ENCODE results near the gene ADAMTS6. TPM values are rescaled to one million over a fixed set of nuclear protein-coding genes. Genes with fewer than 3 reads are reported as not detected.

Gene ADAMTS6
- total RNA-seq, 4 donors from 2014 or later: 2.9 to 16.5 (median 7.3) TPM

DNA sequence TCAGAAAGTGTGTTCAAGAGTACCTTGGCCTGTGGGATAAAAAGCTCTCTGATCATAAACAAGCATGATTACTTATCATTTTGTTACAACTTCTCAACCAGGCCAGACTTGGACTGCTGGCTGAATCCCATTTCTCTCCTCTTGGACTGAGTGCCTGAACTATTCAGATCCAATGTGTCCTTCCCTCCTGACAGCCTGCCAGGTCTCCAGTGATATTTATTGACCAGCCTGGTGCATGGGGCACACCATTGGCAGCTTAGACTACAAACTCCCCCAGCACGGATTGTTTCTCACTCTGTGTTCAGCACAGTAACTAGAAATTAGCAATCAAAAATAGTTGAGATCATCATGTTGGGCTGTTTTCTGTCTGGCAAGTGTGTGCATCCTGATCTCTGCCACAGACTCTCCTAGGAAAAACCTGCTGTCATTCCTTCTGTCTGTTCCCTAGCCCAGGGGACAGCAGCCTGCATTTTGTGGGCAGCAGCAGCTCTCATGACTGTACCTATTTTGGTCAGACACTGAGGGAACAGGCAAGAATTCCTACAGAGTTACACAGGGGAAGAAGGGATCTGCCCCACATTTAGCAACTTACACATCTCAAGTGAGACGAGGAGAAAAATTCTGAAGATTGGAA is 348.1 kb downstream of the ADAMTS6 start:
- 77 to 80% methylated on average over 2 of the region's 2 CpGs for WGBS, 2 donors
- peak overlapping the region in 1 of 4 donors; percentile 28 for H3K27ac ChIP-seq

DNA sequence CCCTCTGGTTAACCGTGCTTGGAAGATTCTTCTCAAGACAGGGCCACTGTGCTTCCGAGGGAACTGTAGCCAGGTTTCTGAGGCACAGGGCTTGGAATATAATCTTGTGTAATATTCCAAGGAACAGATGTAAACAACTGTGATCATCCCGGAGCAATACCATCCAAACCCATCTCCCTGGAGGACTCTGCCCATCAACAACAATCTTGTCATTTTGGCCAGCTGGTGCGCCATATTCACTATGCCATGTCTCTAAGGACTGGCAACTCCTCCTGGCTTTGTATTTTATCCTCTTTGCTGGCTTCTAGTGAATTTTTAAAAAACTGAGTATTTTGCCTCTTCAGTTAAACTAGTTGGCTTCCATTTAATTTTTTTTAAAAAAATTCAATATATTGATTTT is 349.3 kb downstream of the ADAMTS6 start:
- no peak for DNase-seq (ENCODE audit: low spot score in 2 of 2)
- WGBS, 2 donors: 95 to 97% methylated on average over 4 of the region's 4 CpGs

More for the DNA sequence above, 348.1 kb downstream of the ADAMTS6 start:
- H3K27me3 ChIP-seq: no peaks in the 10 kb centered on the region
- no peak for DNase-seq (ENCODE audit: low spot score in 2 of 2)
- TF ChIP-seq EP300 (IDR thresholded peaks at IDR 0.05) (no peak), POLR2A (IDR thresholded peaks at IDR 0.05) (no peak)
- TF ChIP-seq, protein P1, sequence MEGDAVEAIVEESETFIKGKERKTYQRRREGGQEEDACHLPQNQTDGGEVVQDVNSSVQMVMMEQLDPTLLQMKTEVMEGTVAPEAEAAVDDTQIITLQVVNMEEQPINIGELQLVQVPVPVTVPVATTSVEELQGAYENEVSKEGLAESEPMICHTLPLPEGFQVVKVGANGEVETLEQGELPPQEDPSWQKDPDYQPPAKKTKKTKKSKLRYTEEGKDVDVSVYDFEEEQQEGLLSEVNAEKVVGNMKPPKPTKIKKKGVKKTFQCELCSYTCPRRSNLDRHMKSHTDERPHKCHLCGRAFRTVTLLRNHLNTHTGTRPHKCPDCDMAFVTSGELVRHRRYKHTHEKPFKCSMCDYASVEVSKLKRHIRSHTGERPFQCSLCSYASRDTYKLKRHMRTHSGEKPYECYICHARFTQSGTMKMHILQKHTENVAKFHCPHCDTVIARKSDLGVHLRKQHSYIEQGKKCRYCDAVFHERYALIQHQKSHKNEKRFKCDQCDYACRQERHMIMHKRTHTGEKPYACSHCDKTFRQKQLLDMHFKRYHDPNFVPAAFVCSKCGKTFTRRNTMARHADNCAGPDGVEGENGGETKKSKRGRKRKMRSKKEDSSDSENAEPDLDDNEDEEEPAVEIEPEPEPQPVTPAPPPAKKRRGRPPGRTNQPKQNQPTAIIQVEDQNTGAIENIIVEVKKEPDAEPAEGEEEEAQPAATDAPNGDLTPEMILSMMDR (IDR thresholded peaks at IDR 0.05): no peak
- H3K4me3 ChIP-seq: no peak overlapping the region
- H3K4me1 ChIP-seq: peaks cover 0 to 7% (median 0%) of the 10 kb centered on the region in 4 donors
- H3K9me3 ChIP-seq: no peaks in the 10 kb centered on the region
- no peaks in the 10 kb centered on the region for H3K36me3 ChIP-seq

DNA sequence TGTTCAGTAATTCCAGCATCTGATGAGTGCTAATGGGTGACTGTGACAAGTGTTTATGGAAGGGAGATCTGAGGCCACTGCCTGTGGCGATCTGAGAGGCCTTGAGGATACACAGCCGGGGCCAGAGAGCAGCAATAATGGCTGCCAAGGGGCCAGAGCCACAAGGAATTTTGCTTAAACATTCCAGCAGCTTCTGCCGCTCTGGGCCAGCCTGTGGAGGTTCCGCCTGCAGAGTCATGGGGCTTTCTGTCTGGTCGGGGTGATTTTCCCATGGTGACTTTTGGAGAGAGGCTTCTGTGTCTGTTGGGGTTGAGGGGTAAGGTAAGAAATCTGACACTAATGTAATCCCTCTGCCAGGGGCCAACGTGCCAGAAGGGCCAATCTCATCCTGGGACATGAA is 353.5 kb downstream of the ADAMTS6 start:
- H3K9me3 ChIP-seq: no peaks in the 10 kb centered on the region
- TF ChIP-seq, protein P1 (IDR thresholded peaks at IDR 0.05): no peak
- TF ChIP-seq POLR2A (IDR thresholded peaks at IDR 0.05): no peak
- no peak for TF ChIP-seq EP300 (IDR thresholded peaks at IDR 0.05)
- H3K4me3 ChIP-seq: no peak overlapping the region
- 63 to 74% methylated on average over 6 of the region's 6 CpGs for WGBS, 2 donors
- H3K27ac ChIP-seq: no peak overlapping the region
- peaks cover 0 to 13% (median 0%) of the 10 kb centered on the region in 4 donors for H3K4me1 ChIP-seq
- no peaks in the 10 kb centered on the region for H3K36me3 ChIP-seq
- no peak for DNase-seq (ENCODE audit: low spot score in 2 of 2)
- H3K27me3 ChIP-seq: no peaks in the 10 kb centered on the region

More for the DNA sequence above, 349.3 kb downstream of the ADAMTS6 start:
- no peak for TF ChIP-seq POLR2A (IDR thresholded peaks at IDR 0.05)
- TF ChIP-seq EP300 (IDR thresholded peaks at IDR 0.05): no peak
- TF ChIP-seq, protein P1 (IDR thresholded peaks at IDR 0.05): no peak
- no peak overlapping the region for H3K4me3 ChIP-seq
- no peak overlapping the region for H3K27ac ChIP-seq
- peaks cover 0 to 3% (median 0%) of the 10 kb centered on the region in 4 donors for H3K4me1 ChIP-seq
- H3K9me3 ChIP-seq: no peaks in the 10 kb centered on the region
- H3K36me3 ChIP-seq: no peaks in the 10 kb centered on the region
- no peaks in the 10 kb centered on the region for H3K27me3 ChIP-seq

DNA sequence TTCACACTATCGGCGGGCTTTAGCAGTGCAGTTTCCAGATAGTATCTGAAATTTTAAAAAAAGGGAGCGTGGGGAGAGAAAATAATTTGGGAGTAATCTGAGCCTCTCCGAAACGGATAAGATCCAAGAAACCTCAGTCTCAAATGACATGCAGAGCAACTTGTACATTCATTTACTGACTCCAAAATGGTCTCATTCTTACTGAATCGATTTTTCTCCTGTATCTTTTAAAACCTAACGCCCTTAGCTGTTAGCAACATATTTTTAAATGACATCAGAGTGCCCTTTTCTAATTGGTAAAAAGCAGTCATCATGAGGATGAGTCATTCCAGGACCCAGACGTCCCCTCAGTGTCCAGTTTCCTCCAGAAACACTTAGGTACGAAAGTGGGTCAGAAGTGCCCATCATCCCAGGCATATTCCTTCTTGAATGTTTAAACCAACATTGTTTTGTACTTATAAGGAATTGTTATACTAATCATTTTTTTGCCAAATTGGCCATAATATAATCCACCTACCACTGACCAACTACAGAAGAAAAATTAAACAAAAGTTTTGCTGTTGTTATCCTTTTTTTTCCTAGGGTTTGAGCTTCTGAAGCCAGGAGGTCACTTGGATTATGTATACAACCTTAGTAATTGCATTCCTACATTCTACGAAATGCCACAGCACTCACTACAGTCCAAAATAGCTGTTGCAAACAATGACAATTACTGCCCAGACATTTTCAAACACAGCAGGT is 354.4 kb downstream of the ADAMTS6 start:
- DNase-seq (ENCODE audit: low spot score in 2 of 2): no peak
- H3K4me1 ChIP-seq: peaks cover 0 to 13% (median 0%) of the 10 kb centered on the region in 4 donors
- H3K36me3 ChIP-seq: no peaks in the 10 kb centered on the region
- no peaks in the 10 kb centered on the region for H3K9me3 ChIP-seq
- no peaks in the 10 kb centered on the region for H3K27me3 ChIP-seq
- no peak for TF ChIP-seq EP300 (IDR thresholded peaks at IDR 0.05)
- no peak for TF ChIP-seq POLR2A (IDR thresholded peaks at IDR 0.05)
- TF ChIP-seq, protein P1 (IDR thresholded peaks at IDR 0.05): no peak
- no peak overlapping the region for H3K4me3 ChIP-seq
- 57 to 66% methylated on average over 10 of the region's 10 CpGs for WGBS, 2 donors
- H3K27ac ChIP-seq: no peak overlapping the region

DNA sequence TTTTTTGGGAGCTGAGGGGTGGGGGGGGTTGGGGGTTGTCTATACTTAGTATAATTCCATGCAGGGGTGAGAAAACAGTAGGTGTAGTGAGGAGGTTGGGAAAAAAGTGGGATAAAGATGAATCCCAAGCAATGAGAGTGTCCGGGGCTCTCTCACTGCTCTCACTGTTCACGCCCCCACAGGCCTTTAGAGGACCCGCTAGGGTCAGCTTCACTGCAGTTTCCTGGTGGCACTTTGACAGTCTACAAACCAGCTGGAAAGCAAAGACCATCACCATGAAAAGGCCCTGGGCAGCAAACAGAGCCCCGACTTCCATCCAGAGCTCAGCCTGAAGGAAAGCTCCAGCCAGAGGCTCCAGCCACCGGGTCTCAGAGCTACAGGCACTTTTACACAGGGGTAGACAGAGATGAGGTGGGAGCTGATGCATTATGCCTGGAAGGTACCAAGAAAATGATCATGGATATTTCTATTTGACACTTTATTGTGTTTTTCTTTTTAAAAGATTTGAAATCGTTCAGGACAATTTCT is 355.1 kb downstream of the ADAMTS6 start:
- no peak overlapping the region for H3K27ac ChIP-seq
- no peak overlapping the region for H3K4me3 ChIP-seq
- TF ChIP-seq, protein P1 (IDR thresholded peaks at IDR 0.05): no peak
- no peak for TF ChIP-seq EP300 (IDR thresholded peaks at IDR 0.05)
- TF ChIP-seq POLR2A (IDR thresholded peaks at IDR 0.05): no peak
- no peak for DNase-seq (ENCODE audit: low spot score in 2 of 2)
- H3K9me3 ChIP-seq: no peaks in the 10 kb centered on the region
- 72 to 85% methylated on average over 6 of the region's 6 CpGs for WGBS, 2 donors
- H3K27me3 ChIP-seq: no peaks in the 10 kb centered on the region
- H3K4me1 ChIP-seq: peaks cover 0 to 13% (median 0%) of the 10 kb centered on the region in 4 donors
- no peaks in the 10 kb centered on the region for H3K36me3 ChIP-seq

Measured in tibial nerve (tissue), 4 donors.